Subcutaneous adipose tissue (tissue), 4 donors: ENCODE data around the gene GBX1. TPM values are rescaled to one million over a fixed set of nuclear protein-coding genes. Genes with fewer than 3 reads are reported as not detected.

ENCODE experiments used
- CTCF ChIP-seq: fragments of 450-650 bp; IDR thresholded peaks from one replicate; pipeline ENCODE4 v1.5.1; 2016; ENCODE audit warnings: low read depth, mild to moderate bottlenecking, control low read depth, antibody characterized with exemption, moderate library complexity
- total RNA-seq, 4 donors: library from RNA; depleted of rRNA; stranded (reverse); fragments of >200 nt; gene quantifications; one replicate each; pipeline ENCODE4 v1.1.0, GENCODE V29; 2016

Gene GBX1
- total RNA-seq, 4 donors from 2014 or later = not detected

DNA sequence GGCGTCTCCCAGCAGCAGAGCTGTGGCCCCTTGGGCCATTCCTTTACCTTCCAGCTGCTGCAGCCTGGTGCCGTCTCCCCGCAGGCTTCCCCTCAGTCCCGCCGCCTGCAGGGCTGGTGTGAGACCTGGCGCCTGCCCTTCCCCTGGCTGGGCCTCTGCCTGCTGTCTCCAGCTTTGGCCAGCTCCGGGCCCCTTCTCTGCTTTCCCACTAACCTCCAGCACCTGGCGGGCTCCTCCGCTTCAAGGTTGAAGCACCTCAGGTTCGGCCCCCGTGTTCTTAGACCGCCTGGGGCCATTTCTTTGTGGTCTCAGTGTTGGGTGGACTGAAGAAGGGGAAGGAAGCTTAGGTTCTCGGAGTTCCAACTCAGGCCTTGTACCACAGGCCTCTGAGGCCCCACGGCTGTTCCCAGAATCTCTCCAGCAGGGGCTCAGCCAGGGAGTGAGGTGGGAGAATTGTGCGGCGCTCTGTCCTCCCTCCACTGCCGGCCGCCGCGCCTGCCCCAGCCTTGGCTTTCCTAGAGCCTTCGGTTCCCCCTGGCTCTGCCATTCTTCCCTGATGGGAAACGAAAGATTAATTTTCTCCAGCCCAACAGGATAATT lies 30.3 kb downstream of the GBX1 start:
- no peak for TF ChIP-seq CTCF

- TF ChIP-seq CTCF = no peak
These were observed 31.3 kb downstream of the GBX1 start for GRCh38 chr7:151135866-151136843.

DNA sequence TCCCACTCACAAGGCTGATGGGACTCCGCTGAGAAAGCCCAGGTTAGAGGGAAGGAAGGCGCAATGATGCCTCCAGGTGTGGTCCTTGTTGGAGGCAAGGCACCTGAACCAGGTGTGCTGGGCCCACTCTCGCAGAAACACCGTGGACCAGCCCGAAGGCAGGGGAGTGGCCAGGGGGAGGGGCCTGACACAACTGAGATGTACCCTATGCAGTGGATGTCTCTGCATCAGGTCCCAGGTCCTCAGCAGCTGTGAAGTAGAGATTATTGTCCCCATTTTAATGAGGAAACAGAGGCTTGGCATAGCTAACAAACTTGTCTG lies 32.0 kb downstream of the GBX1 start:
- no peak for TF ChIP-seq CTCF

DNA sequence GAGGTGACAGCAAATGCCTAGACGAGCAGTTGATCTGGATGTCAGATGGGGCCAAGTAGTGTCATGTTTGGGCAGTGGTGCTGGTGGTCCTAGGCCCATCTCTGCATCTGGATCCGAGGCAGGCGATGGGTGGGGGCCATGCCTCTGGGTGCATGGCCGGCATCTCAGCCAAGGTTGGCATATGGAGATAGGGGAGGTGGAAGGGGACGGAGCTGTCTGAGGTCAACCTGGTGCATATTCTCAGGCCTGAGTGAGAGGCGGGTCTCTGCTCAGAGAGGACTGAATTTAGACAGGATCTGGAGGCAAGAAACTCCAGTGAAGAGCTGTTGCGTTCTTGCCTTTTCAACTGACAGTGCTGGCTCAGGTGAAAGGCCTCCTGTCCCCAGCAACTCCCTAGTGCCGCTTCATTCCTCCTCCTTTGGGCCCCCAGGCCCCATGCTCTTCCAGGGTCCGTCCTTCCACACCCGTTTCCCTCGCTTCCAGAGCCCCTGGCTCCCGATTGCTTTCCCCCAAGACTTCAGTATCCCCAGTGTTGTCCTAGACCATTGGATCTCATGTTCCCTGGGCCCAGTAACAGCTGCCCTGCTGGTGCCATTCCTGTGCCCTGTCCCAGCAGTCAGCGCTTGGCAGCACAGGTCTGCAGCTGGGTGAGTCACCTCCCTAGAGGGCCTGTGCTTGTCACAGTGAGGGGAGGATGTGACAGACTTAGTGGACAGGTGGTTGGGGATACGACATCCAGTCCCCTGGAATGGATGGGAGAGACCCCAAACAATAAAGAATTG lies 32.6 kb downstream of the GBX1 start:
- TF ChIP-seq CTCF = no peak

- no peak for TF ChIP-seq CTCF
These were observed 33.3 kb downstream of the GBX1 start for GRCh38 chr7:151133986-151134742.

GRCh38 chr7:151133266-151133985 lies 34.1 kb downstream of the GBX1 start:
- TF ChIP-seq CTCF = no peak
